Measurements from ENCODE around the gene INAVA.

- TF ChIP-seq POLR2AphosphoS5 (IDR thresholded peaks at IDR 0.05; ENCODE audit: borderline replicate concordance, low read depth, low read length) (no peak), EZH2 (IDR thresholded peaks at IDR 0.05) (no peak), FOXP2 (optimal IDR thresholded peaks at IDR 0.05; ENCODE audit: control extremely low read depth, extremely low read length, insufficient read depth) (no peak)
Observed at GRCh38 chr1:200931776-200932175, 37.1 kb downstream of the INAVA start.

Data from SK-N-MC (cell line).